Vagina (tissue), 2 donors: Measurements from ENCODE around the gene TIGD2. TPM values are rescaled to one million over a fixed set of nuclear protein-coding genes. Genes with fewer than 3 reads are reported as not detected.

ENCODE experiments used
- DNase-seq, 2 donors: peaks; one replicate each; pipeline ENCODE4 v3.0.0-alpha.2; 2017; ENCODE audit errors: extremely low spot score in 2 of 2
- H3K27ac ChIP-seq: fragments of 200-600 bp; sonication (generic); one replicate; pipeline ENCODE4 v1.5.1; 2019
- H3K27me3 ChIP-seq: fragments of 200-600 bp; sonication (generic); one replicate; pipeline ENCODE4 v1.5.1; 2019
- H3K36me3 ChIP-seq, 2 donors: fragments of 200-600 bp; sonication (generic); one replicate each; pipeline ENCODE4 v1.5.1; 2017 to 2019
- H3K4me1 ChIP-seq: fragments of 200-600 bp; sonication (generic); one replicate; pipeline ENCODE4 v1.5.1; 2019
- H3K4me3 ChIP-seq, 2 donors: fragments of 200-600 bp; sonication (generic); 1 replicate in 1 of 2; 2 replicates in 1 of 2; pipeline ENCODE4 v1.5.1; 2016 to 2019
- H3K9me3 ChIP-seq: fragments of 200-600 bp; sonication (generic); one replicate; pipeline ENCODE4 v1.5.1; 2019
- CTCF ChIP-seq, 3 experiments: fragments of 450-650 bp in 2 of 3; fragments of 200-600 bp in 1 of 3; sonication (generic) in 1 of 3; IDR thresholded peaks; one replicate each; pipeline ENCODE4 v1.5.1; 2017 to 2019; ENCODE audit warnings: antibody characterized with exemption in 3 of 3, mild to moderate bottlenecking in 2 of 3, moderate library complexity in 2 of 3
- POLR2A ChIP-seq, 2 donors: fragments of 450-650 bp; IDR thresholded peaks; one replicate each; pipeline ENCODE4 v1.6.1; 2017; ENCODE audit warnings: antibody characterized with exemption in 2 of 2, mild to moderate bottlenecking in 2 of 2, moderate library complexity in 2 of 2
- POLR2AphosphoS5 ChIP-seq, 2 donors: sonication (generic); formaldehyde crosslinking; IDR thresholded peaks; one replicate each; pipeline ENCODE4 v1.9.0; 2017; ENCODE audit warnings: antibody characterized with exemption in 2 of 2, mild to moderate bottlenecking in 2 of 2, low read depth in 1 of 2; ENCODE audit not compliant: insufficient read depth in 1 of 2
- intact Hi-C: fragments of 100-400 bp; cut with DNase I; formaldehyde crosslinking; loops from one replicate; pipeline ENCODE4 v1.15.1; 2023
- total RNA-seq: library from RNA; depleted of rRNA; stranded (reverse); fragments of >200 nt; gene quantifications from one replicate; pipeline ENCODE4 v1.2.3, GENCODE V29; 2016

TIGD2 gene
- total RNA-seq, 1 donor from 2014 or later, result 4.4 TPM

GRCh38 chr4:89125901-89126782, 14.8 kb downstream of the TIGD2 start:
- no peak for DNase-seq
- intact Hi-C loops, result no loop called here
- no peak overlapping the region for H3K27ac ChIP-seq
- TF ChIP-seq CTCF (IDR thresholded peaks at IDR 0.05) (no peak), POLR2A (IDR thresholded peaks at IDR 0.05) (no peak), POLR2AphosphoS5 (IDR thresholded peaks at IDR 0.05; ENCODE audit: insufficient read depth in 1 of 2, low read depth in 1 of 2) (no peak)
- no peaks in the 10 kb centered on the region for H3K9me3 ChIP-seq
- no peaks in the 10 kb centered on the region for H3K36me3 ChIP-seq
- H3K4me1 ChIP-seq, result no peaks in the 10 kb centered on the region
- no peaks in the 10 kb centered on the region for H3K27me3 ChIP-seq
- no peak overlapping the region for H3K4me3 ChIP-seq

GRCh38 chr4:89129080-89129640, 17.8 kb downstream of the TIGD2 start:
- no peaks in the 10 kb centered on the region for H3K9me3 ChIP-seq

GRCh38 chr4:89134775-89135319, 23.5 kb downstream of the TIGD2 start:
- Histone ChIP-seq H3K4me3 (no peak overlapping the region), H3K27ac (no peak overlapping the region), H3K4me1 (no peaks in the 10 kb centered on the region), H3K9me3 (no peaks in the 10 kb centered on the region), H3K27me3 (no peaks in the 10 kb centered on the region), H3K36me3 (no peaks in the 10 kb centered on the region)
- TF ChIP-seq POLR2A (IDR thresholded peaks at IDR 0.05) (no peak), POLR2AphosphoS5 (IDR thresholded peaks at IDR 0.05; ENCODE audit: insufficient read depth in 1 of 2, low read depth in 1 of 2) (peak in 1 of 2 donors; percentile 68)
- intact Hi-C loops, result no loop called here
- DNase-seq, result no peak

More at GRCh38 chr4:89129080-89129640, 17.8 kb downstream of the TIGD2 start:
- TF ChIP-seq CTCF (IDR thresholded peaks at IDR 0.05) (no peak), POLR2AphosphoS5 (IDR thresholded peaks at IDR 0.05; ENCODE audit: insufficient read depth in 1 of 2, low read depth in 1 of 2) (no peak), POLR2A (IDR thresholded peaks at IDR 0.05) (no peak)
- no peaks in the 10 kb centered on the region for H3K36me3 ChIP-seq
- H3K4me1 ChIP-seq, result no peaks in the 10 kb centered on the region
- DNase-seq, result no peak
- H3K27ac ChIP-seq, result no peak overlapping the region
- intact Hi-C loops, result no loop called here
- H3K27me3 ChIP-seq, result no peaks in the 10 kb centered on the region
- H3K4me3 ChIP-seq, result no peak overlapping the region

- no peaks in the 10 kb centered on the region for H3K27me3 ChIP-seq
- no peaks in the 10 kb centered on the region for H3K36me3 ChIP-seq
- H3K9me3 ChIP-seq, result no peaks in the 10 kb centered on the region
- TF ChIP-seq POLR2A (IDR thresholded peaks at IDR 0.05) (no peak), POLR2AphosphoS5 (IDR thresholded peaks at IDR 0.05; ENCODE audit: insufficient read depth in 1 of 2, low read depth in 1 of 2) (no peak), CTCF (IDR thresholded peaks at IDR 0.05) (no peak)
- intact Hi-C loops, result no loop called here
- DNase-seq, result no peak
- no peak overlapping the region for H3K4me3 ChIP-seq
- no peak overlapping the region for H3K27ac ChIP-seq
- H3K4me1 ChIP-seq, result no peaks in the 10 kb centered on the region
Measured at GRCh38 chr4:89136525-89136924, 25.2 kb downstream of the TIGD2 start.

GRCh38 chr4:89137231-89137630, 25.9 kb downstream of the TIGD2 start:
- DNase-seq, result no peak
- intact Hi-C loops, result no loop called here
- no peak for TF ChIP-seq POLR2AphosphoS5 (IDR thresholded peaks at IDR 0.05; ENCODE audit: insufficient read depth in 1 of 2, low read depth in 1 of 2)
- TF ChIP-seq POLR2A (IDR thresholded peaks at IDR 0.05), result no peak
- no peak for TF ChIP-seq CTCF (IDR thresholded peaks at IDR 0.05)
- H3K27me3 ChIP-seq, result no peaks in the 10 kb centered on the region
- H3K36me3 ChIP-seq, result no peaks in the 10 kb centered on the region
- no peaks in the 10 kb centered on the region for H3K4me1 ChIP-seq
- H3K27ac ChIP-seq, result no peak overlapping the region
- H3K4me3 ChIP-seq, result no peak overlapping the region
- no peaks in the 10 kb centered on the region for H3K9me3 ChIP-seq
